Fibroblast of the conjunctiva (primary cell): ENCODE data around the gene BACH2.
"Not testable (repeated sequence)": the region's sequence is repeated elsewhere in the genome, so short reads cannot be mapped to it uniquely, and the experiment has no call there.

Source experiments
- DNase-seq: peaks from one replicate; pipeline ENCODE4 v3.0.0-alpha.2; 2010; ENCODE audit warnings: low read depth

The BACH2 gene

DNA sequence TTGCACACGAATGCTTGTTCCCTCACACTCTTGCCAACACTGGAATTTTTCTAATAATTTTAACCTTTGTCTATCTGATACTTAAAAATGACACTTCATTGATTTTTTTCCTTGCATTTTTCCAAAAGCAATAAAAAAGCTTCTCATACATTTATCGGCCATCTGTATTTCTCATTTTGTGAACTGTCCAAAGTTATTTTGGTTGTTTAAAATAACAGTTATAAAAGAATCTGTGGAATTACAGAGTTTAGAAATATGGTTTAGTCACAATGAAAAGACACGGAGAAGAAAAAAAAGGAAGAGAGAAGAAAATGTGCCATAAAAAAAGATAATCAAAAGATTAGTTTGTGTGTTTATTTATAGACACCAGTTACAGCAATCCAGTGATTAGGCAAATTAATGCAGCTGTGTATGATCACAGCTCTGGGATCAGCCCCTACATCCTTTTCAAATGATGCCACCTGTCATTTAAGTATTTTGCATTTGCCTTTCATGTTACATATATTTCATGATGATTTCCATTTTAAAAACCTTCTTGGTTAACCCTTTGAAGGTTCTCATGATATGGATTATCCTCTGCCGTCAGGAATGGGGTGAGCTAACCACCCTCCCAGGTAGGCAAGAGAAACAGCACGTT is 171.7 kb downstream of the BACH2 start:
- no peak for DNase-seq

DNA sequence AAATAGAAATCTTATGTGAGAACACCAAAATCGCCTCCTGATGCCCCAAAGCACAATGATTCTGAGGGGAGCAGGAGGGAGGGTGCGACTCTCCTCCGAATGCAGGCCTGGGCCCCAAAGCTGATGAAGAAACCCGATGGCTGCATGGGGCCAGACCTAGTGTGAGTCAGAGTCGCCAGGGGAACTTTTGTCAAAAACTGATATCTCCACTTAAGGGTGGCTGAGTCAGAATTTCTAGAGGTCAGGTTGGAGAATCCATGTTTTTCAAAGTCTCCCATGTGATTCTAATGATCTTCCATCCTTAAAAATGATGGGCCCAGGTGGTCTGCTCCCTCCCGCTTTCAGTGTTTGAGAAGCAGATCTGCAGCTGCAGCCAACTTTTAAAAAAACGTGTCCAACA is 172.8 kb downstream of the BACH2 start:
- DNase-seq, result no peak

DNA sequence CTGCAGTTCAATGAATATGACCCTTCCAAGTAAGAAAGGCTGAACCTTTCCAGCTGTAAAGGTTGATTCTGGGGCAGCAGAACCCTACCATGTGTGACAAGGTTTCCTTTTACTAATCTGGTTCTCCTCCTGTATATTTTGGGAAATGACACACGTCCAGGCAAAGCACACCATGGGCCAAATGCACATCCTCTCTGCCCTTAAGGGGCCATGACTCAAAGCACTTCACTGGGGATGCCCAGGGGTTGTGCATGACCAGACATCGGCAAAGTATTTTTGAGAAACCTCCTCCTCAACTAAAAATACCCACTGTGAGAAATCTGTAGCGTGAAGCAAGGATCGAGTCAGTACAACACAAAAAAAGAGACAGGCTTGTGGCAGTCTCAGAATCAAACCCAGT is 174.7 kb downstream of the BACH2 start:
- DNase-seq, result no peak

DNA sequence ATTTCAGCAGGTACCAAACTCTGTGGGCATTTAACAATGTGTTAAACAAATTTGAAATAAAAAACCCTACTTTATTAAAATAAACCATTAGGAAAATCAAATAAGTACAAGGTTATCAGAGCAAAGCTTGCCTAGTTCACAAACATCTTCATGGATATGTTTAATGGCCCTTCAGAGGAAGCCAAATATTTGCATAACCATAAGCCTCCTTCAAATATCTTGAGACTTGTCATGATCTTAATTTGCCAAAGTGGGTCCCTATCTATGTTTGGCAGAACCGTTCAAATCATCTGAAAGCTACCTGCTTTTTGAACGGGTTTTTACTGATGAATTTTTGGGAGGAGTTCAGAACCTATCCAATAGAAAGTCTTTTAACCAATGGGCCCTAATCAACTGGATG is 176.3 kb downstream of the BACH2 start:
- DNase-seq, result no peak

DNA sequence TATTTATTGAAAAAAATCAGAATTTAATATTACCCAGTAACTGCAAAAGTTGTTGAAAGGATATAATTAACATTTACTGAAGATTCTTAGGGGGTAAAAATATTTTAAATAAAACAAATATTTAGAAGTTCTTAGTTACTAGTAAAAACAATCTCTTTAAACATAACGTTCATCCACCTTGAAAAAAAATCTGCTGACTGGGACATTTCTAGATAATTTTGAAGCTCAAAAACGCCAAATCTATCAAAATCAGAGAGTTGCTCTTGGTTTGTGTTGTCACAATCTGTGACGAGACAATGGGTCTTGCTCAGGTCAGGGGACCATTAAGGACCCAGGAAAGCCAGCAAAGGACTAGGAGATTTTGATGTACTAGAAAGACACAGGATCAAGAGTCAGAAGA is 177.0 kb downstream of the BACH2 start:
- DNase-seq, result no peak

DNA sequence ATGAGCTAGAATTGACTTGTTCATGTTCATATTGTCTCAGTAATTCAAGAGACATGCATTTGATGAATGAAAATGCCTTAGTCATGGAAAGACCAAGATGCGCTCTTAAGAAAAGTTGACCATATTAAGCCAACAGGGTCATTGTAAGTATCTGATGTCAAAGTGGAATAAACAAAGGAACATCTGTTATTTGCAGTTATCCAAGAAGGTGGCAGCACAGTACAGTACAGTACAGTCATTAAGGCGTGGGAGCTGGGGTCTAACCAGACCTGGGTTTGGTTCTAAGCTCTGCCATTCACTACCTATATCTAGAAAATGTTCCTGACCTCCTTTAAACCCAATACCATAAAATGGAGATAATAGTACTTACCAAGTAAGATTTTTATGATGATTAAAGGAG is 178.1 kb downstream of the BACH2 start:
- DNase-seq, result no peak

DNA sequence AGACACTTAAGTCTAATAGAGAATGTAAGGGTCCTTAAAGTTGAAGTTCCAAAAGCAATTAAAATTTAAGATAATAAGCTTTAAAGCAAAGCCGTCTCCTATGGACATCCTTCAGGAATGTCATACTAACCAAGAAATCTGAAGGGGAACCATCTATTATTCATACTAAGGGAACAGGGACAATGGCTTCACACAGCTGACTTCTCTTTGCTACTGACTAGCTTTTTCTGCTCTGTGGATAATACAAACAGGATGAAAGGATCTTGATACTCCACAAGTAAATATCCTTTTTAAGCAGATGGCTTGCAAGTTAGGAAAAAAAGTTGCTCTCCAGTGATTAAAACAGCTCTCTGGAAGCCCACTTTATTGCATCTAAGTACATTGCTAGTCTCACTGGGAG is 178.6 kb downstream of the BACH2 start:
- DNase-seq, result no peak

DNA sequence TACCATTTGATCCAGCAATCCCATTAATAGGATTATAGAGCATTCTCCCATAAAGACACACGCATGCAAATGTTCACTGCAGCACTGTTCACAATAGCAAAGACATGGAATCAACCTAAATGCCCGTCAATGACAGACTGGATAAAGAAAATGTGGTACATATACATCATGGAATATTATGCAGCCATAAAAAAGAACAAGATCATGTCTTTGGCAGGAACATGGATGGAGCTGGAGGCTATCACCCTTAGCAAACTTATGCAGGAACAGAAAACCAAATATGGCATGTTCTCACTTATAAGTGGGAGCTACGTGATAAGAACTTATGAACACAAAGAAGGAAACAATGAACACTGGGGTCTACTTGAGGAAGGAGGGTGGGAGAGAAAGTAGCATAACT is 180.5 kb downstream of the BACH2 start:
- DNase-seq, result not testable (repeated sequence)

DNA sequence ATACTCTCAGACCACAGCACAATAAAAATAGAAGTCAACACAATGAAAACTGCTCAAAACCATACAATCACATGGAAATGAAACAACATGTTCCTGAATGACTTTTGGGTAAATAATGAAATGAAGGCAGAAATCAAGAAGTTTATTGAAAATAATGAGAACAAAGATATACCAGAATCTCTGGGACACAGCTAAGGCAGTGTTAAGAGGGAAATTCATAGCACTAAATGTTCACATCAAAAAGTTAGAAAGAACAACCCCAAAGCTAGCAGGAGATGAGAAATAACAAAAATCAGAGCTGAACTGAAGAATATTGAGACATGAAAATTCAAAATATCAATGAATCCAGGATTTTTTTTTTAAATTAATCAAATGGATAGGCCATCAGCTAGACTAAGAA is 183.3 kb downstream of the BACH2 start:
- no peak for DNase-seq

DNA sequence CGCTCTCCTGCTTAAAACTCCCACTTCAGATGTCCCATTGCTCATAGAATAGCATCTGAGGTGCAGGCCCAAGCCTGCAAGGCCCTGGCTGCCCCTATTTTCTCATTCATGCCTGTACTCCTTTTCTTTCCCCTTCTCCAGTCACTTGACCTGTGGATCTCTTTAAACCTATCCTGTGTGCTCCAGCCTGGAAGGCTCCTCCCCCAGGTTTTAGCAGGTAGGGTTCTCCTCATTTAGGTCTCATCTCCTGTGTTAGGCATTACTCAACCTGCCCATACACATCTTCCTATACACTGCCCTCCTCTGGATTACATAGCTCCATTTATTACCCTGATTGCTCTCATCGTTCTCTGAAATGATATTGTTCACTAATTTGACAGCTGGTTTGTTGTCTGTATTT is 185.3 kb downstream of the BACH2 start:
- no peak for DNase-seq

DNA sequence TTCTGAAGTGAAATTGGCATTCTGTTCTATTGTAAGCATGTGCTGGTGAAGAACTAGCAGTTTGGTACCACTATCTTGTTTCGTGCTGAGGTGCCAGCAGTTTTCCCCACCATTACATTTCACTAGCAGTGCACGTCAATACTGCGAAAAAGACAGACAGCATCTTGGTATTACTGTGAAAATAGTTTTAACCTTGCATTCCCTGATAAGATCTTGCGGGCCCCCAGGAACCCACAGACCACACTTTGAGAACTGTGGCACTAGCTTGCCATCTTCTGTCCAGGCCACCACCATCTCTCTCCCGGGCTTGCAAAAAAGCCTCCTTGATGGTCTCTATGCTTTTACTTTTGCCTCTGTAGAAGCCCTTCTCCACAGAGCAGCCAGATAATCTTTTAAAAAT is 185.7 kb downstream of the BACH2 start:
- DNase-seq, result no peak

DNA sequence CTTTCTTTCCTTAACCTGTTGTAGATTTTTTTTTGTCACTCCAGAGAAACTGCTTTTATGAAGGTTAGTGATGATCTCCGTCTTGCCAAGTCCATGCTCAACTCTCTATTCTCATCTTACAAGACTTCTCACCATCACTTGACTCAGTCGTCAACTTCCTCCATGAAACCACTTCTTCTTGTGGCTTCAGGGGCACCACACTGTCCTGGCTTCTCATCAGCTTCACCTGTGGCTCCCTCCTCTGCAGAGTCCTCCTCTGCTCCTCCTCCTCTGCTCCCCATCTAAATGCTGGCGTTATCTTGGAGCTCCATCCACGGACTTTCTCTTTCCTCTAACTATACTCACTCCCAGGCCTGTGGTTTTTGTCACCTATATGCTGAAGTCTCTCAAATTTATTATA is 187.5 kb downstream of the BACH2 start:
- no peak for DNase-seq

DNA sequence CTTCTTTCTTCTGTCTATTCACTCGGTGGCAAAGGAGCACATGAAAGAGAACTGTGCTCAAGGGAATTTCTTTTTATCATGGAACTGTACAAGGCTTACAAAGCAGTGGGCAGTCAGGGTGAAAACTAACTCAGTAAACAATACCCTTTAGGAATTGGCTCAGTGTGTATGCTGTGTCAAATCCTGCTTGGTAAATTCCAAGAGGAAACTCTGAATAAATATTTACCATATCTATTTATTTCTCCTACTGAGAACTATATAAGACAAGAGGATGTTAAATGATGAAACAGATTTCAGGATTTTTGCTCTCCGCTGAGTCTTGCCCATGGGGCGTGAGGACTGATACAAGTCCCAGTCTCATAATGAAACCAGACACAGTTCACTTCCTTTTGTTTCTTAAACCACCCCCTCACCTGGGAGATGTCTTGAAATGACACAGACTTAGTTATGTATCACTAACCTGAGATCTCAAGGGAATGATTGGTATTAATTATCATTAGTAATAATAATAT is 188.8 kb downstream of the BACH2 start:
- no peak for DNase-seq

DNA sequence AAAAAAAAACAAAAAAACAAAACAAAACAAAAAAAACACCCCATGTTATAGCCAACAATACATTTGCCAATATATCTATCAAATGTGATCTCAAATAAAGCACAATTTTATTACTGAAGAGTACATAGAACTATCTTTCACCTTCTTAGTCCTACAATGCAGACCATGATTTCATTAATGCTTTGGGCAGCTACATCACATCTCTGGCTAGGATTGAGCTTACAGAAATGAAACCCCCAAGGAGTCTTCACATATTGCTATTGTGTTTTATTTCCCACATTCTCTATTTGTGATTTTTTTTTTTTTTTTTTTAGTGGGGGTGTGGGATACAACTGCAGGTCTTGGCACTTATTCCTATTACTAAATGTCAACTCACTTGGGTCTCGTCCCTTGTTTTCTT is 189.3 kb downstream of the BACH2 start:
- no peak for DNase-seq

DNA sequence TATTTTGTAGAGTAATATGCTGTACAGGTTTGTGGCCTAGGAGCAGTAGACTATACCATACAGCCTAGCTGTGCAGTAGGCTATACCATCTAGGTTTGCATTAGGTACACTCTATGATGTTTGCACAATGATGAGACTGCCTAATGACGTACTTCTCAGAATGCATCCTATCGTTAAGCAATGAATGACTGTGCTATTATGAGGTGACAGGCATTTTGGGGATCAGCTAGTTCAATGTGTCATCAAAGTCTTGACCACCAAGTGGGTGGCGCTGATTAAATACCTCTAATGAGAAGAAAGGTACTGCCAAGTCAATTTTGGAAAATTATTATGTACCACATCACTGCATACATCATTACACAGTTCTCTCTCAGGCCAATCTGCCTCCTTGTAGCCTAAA is 190.2 kb downstream of the BACH2 start:
- no peak for DNase-seq

DNA sequence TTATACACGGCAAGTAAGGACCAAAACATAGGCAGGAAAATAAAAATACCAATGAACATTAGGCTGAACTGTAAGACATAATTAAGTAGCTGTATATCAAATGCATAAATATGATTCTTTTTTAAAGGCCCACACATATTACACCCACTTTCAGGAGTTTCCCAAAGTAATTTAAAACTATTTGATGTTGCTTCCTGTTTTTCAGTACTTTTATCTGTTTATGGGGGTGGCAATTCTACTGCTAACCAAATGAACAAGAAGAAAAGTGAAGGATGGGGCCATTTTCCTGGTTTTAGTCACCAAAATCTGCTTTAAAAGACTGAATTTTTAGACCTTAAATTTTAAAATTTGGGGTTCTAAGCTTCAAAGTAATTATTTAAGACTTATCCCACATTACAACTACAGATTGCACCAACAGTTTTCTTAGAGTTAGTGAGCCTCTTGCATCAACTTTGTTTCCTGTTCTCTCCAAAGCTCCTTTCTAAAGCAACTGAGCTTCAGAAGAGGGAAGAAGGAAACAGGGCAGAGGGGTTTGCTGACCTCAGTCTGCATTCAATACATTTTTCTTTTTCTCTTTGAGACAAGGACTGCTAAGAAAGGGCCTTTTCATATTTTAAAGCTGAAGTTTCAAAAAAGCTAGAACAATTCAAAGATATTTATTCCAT is 191.0 kb downstream of the BACH2 start:
- DNase-seq, result no peak

DNA sequence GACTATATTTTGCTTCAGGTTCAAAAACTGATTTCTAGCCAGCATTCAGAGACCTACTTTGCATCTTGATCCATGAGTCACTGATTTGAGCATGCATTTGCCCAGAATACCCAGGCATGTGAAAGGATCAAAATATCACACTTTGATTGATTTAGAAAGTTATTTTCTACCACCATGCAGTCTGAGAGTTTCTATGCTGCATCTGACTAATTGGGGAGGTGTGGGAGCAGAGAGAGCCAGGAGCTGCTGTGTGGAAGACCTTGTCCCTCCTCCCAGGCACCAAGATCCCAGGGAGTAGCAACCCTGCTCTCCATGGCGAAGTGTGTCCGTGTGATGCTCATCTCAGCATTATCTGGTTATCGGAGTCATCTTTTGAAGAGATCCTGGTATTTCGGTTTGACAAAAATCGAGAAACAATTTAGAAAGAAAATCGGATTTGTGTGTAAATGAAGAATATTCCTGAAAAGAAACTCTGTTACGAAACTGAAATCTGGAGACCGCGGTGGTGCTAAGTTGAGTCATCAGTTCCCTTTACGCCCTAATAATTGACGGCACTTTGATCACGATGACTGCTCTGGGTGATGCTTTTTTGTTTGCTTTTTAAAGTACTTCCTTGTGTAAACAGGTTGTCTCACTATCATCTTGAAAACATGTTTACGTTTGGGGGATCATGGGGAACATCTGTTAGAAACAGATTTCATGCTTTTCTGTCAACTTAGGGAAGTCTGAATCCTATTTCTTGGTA is 193.4 kb downstream of the BACH2 start:
- no peak for DNase-seq

DNA sequence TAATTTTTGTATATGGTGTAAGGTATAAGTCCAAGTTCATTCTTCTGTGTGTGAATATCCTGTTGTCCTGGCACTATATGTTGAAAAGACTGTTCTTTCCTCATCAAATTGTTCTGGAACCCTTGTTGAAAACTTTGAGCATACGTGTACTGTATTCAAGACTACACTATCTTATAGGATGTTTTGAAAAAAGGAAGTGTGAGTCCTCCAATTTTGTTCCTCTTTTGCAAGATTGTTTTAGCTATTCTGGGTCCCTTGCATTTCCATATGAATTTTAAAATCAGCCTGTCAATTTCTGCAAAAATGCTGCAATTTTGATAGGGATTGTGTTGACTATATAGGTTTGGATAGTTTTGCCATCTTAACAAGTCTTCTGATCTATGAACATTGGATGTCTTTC is 195.2 kb downstream of the BACH2 start:
- DNase-seq, result no peak

DNA sequence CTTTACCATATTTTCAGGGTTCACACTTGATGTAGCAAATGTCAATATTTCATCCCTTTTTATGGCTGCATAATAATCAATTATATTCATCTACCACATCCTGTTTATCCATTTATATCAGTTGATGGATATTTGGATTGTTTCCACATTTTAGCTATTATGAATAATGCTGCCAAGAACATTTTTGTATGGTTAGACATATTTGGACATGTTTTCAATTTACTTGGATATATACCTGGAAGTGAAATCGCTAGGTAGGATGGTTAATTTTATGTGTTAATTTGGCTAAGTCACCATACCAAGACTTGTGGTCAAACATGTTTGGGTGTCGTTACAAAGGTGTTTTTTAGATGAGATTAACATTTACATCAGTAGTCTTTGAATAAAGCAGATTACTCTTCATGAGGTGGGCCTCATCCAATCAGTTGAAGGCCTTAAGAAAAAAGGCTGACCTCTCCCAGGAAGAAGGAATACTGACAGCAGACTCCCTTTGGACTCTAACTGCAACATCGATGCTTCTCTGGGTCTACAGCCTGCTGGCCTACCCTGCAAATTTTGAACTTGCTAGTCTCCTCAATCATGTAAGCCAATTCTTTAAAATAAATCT is 196.5 kb downstream of the BACH2 start:
- DNase-seq, result no peak

DNA sequence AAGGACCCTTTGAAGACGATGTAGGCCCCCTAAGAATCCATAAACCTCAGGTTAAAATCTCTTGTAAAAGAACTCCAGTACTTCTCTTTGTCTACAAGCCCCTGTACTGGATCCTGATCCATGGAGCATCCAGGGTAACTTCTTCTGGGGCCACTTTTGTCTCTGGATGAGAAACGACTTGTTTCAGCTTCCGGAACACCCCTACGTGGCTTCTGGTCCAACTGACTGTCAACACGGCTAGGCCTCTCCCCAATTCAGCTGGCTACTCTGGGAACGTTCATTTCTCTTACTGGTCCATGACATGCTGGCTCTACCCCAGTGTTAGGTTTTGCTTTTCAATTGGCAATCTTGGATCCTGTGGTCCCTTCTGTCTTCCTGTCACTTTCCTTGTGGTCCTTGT is 198.0 kb downstream of the BACH2 start:
- no peak for DNase-seq

DNA sequence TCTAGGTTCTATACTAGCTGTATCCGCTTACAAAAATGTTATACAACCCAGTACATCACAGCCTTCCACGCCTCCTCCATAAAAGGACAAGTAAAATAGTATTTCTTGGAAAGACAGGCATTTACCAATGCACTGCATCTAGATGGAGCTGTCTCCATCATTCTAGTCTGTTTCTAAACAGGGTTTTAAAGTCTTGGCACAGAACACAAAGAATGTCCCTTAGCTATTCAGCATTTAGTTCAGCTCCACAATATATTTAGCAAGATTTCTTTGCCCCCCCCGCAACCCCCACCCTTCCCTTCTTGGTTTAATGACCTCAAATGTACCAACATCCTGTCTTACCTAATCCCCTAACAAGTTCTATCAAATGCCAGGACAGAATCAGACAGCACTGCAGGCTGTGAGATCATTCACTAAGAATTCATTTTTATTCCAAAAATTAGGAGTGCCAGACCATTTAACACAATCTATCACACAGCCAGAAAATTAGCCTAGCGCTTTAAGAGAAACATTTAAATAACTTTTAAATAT is 198.6 kb downstream of the BACH2 start:
- peak; percentile 87 for DNase-seq

DNA sequence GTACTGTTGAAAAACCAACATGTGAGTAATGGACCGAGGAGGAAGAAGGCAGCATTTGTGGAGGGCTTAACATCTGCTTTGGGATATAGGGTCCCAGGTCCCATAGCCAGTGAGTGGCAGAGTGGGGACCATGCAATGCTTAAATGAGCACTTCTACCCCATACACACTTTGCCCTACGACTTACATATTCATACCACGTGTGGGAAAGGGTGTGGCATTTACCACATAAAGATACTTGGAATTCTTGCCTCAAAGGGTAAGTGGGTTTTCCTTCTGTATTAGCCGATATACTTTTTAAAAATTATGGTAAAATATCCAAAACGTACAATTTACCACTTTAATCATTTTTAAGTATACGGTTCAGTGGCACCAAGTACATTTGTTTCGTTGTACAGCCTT is 199.3 kb downstream of the BACH2 start:
- DNase-seq, result no peak

DNA sequence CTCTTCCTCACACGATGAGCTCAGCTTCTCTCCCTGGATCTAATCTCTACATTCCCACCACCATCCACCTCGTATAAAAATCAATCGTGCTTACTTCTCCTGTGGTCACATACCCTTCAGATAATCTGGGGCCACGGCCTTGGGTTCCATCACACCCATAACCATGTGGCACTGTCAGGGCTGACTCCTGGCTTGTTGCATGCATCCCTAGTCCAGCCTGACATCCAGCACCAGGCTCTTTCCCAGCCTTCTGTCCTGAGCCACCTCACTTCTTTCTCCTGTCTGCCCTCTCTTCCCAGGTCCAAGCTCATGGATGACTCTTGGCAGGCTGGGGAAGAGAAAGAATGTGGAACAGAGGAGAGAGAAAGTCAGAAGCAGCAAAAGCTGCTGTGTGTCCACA is 199.8 kb downstream of the BACH2 start:
- no peak for DNase-seq
